Prostate gland (tissue), 2 donors: ENCODE data around the gene DCDC1. TPM values are rescaled to one million over a fixed set of nuclear protein-coding genes. Genes with fewer than 3 reads are reported as not detected.

ENCODE experiments used
- DNase-seq: peaks from one replicate; pipeline ENCODE4 v3.0.0-alpha.2; 2019; ENCODE audit warnings: low spot score
- H3K27ac ChIP-seq, 2 donors: fragments of 200-600 bp; sonication (generic); 2 replicates each; pipeline ENCODE4 v1.5.1; 2017 to 2019
- H3K27me3 ChIP-seq: fragments of 200-600 bp; sonication (generic); replicated peaks from 2 replicates; pipeline ENCODE4 v1.5.1; 2019; ENCODE audit not compliant: insufficient read depth
- H3K36me3 ChIP-seq, 2 donors: fragments of 200-600 bp; sonication (generic); 1 replicate in 1 of 2; 2 replicates in 1 of 2; pipeline versions ENCODE4 v1.5.1 to v1.8.1; 2017 to 2019
- H3K4me1 ChIP-seq: fragments of 200-600 bp; sonication (generic); replicated peaks from 2 replicates; pipeline ENCODE4 v1.5.1; 2019
- H3K4me3 ChIP-seq, 2 donors: fragments of 200-600 bp; sonication (generic); 2 replicates each; pipeline ENCODE4 v1.5.1; 2017 to 2019
- H3K9me3 ChIP-seq: fragments of 200-600 bp; sonication (generic); 2 replicates; pipeline ENCODE4 v1.5.1; 2017
- CTCF ChIP-seq, 4 experiments: fragments of 200-600 bp in 2 of 4; fragments of 450-650 bp in 2 of 4; sonication (generic) in 2 of 4; IDR thresholded peaks; 1 replicate in 3 of 4; 2 replicates in 1 of 4; pipeline ENCODE4 v1.5.1; 2016 to 2019; ENCODE audit warnings: antibody characterized with exemption in 4 of 4, mild to moderate bottlenecking in 2 of 4, moderate library complexity in 2 of 4
- POLR2A ChIP-seq: fragments of 450-650 bp; IDR thresholded peaks from one replicate; pipeline ENCODE4 v1.6.1; 2016; ENCODE audit warnings: antibody characterized with exemption, mild to moderate bottlenecking
- POLR2AphosphoS5 ChIP-seq: sonication (generic); formaldehyde crosslinking; IDR thresholded peaks from one replicate; pipeline ENCODE4 v1.6.1; 2017; ENCODE audit warnings: antibody characterized with exemption
- WGBS: methylation state at CpG from one replicate; pipeline ENCODE4 v1.1.5; 2018; 5-methylcytosine and 5-hydroxymethylcytosine counted together
- intact Hi-C: fragments of 100-400 bp; cut with DNase I; formaldehyde crosslinking; loops from one replicate; pipeline ENCODE4 v1.14.2; 2022
- total RNA-seq, 2 donors: library from RNA; depleted of rRNA; stranded (reverse); fragments of >200 nt; gene quantifications; one replicate each; pipeline ENCODE4 v1.1.0, GENCODE V29; 2016

The DCDC1 gene
- total RNA-seq, 2 donors from 2014 or later, result 0.36 to 2.5 TPM

GRCh38 chr11:30825723-30826122, 543.8 kb downstream of the DCDC1 start:
- intact Hi-C loops, result no loop called here
- no peaks in the 10 kb centered on the region for H3K36me3 ChIP-seq
- TF ChIP-seq POLR2A, result no peak
- TF ChIP-seq CTCF (IDR thresholded peaks at IDR 0.05), result no peak
- no peak for TF ChIP-seq POLR2AphosphoS5
- H3K27ac ChIP-seq, result no peak overlapping the region
- H3K27me3 ChIP-seq, result no peaks in the 10 kb centered on the region
- no peaks in the 10 kb centered on the region for H3K4me1 ChIP-seq
- 66% methylated on average over 3 of the region's 3 CpGs for WGBS
- no peaks in the 10 kb centered on the region for H3K9me3 ChIP-seq
- DNase-seq, result no peak
- H3K4me3 ChIP-seq, result no peak overlapping the region

- H3K4me3 ChIP-seq, result no peak overlapping the region
- H3K27me3 ChIP-seq, result no peaks in the 10 kb centered on the region
- intact Hi-C loops, result no loop called here
- no peaks in the 10 kb centered on the region for H3K36me3 ChIP-seq
- TF ChIP-seq POLR2A (no peak), POLR2AphosphoS5 (no peak), CTCF (IDR thresholded peaks at IDR 0.05) (no peak)
- H3K27ac ChIP-seq, result no peak overlapping the region
- no peaks in the 10 kb centered on the region for H3K4me1 ChIP-seq
- 100% methylated on average over 1 of the region's 1 CpG for WGBS
- H3K9me3 ChIP-seq, result no peaks in the 10 kb centered on the region
- no peak for DNase-seq
These were observed 546.4 kb downstream of the DCDC1 start for GRCh38 chr11:30823119-30823518.

- H3K4me3 ChIP-seq, result no peak overlapping the region
- 74% methylated on average over 3 of the region's 3 CpGs for WGBS
- no peak overlapping the region for H3K27ac ChIP-seq
- intact Hi-C loops, result no loop called here
- H3K36me3 ChIP-seq, result no peaks in the 10 kb centered on the region
- no peaks in the 10 kb centered on the region for H3K27me3 ChIP-seq
- H3K4me1 ChIP-seq, result no peaks in the 10 kb centered on the region
- H3K9me3 ChIP-seq, result no peaks in the 10 kb centered on the region
- DNase-seq, result no peak
- no peak for TF ChIP-seq CTCF (IDR thresholded peaks at IDR 0.05)
- TF ChIP-seq POLR2A, result no peak
- no peak for TF ChIP-seq POLR2AphosphoS5
These were observed 548.0 kb downstream of the DCDC1 start for GRCh38 chr11:30821438-30821965.

- Histone ChIP-seq H3K4me3 (no peak overlapping the region), H3K27me3 (no peaks in the 10 kb centered on the region), H3K4me1 (no peaks in the 10 kb centered on the region), H3K36me3 (no peaks in the 10 kb centered on the region), H3K27ac (no peak overlapping the region), H3K9me3 (no peaks in the 10 kb centered on the region)
- 82% methylated on average over 2 of the region's 2 CpGs for WGBS
- no peak for DNase-seq
- intact Hi-C loops, result no loop called here
- no peak for TF ChIP-seq POLR2AphosphoS5
- TF ChIP-seq CTCF (IDR thresholded peaks at IDR 0.05), result no peak
- TF ChIP-seq POLR2A, result no peak
These were observed 550.8 kb downstream of the DCDC1 start for GRCh38 chr11:30818721-30819120.
